SW480 (cell line): ENCODE measurements around the gene HS3ST3A1.

Experiments
- DNase-seq: peaks from one replicate; pipeline ENCODE4 v3.0.0-alpha.2; 2016; ENCODE audit warnings: low spot score

The HS3ST3A1 gene

DNA sequence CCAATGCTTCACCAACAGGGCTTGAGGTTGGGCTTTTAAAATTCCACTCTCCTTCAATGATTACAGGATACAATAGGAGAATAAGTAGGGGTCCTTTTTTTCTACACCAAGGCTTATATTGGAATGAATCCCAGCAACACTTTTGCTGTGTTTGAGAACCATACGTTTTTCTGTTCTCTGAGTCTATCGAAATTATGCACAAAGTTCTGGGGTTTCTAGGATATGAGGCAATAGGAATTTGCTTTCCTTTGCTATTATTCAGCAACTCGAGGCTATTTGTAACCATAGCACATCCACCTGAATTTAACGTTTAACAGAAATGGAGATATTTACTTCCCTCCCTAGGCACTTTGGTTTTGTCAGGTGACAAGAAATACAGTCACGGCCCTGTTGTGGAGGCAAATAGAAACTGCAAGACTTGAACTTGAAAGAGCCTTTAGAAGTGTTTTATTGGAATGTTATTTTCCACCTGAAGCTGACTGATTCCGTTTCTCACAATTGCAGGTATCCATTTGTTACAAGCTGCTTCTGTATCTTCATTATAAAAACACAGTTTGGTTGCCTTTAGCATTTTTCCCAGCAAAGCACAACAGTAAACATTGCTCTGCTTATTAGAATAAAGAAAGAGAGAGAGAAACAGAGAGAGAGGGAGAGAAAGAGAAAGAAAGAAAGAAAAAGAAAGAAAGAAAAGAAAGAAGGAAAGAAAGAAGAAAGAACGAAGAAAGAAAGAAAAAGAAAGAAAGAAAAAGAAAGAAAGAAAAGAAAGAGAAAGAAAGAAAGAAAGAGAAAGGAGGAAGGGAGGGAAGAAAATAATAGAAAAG lies 109.6 kb downstream of the HS3ST3A1 start:
- no peak for DNase-seq

DNA sequence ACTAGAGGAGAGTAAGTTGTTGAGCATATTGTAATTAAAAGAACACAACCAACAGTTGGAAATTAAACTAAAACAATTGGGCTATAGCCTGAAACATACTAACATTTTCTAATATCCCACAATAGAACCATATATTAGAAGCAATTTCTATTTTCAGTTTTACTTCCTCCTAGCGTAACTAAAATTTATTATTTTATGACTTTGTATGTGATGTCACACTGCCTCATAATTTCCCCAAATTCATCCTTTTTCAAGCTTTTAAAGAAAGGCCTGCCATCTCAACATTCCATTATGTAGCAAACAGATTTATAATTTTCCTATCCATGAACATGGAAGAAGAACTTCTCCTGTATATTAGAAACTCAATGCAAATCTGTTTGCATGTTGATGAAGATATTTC lies 110.2 kb downstream of the HS3ST3A1 start:
- no peak for DNase-seq

DNA sequence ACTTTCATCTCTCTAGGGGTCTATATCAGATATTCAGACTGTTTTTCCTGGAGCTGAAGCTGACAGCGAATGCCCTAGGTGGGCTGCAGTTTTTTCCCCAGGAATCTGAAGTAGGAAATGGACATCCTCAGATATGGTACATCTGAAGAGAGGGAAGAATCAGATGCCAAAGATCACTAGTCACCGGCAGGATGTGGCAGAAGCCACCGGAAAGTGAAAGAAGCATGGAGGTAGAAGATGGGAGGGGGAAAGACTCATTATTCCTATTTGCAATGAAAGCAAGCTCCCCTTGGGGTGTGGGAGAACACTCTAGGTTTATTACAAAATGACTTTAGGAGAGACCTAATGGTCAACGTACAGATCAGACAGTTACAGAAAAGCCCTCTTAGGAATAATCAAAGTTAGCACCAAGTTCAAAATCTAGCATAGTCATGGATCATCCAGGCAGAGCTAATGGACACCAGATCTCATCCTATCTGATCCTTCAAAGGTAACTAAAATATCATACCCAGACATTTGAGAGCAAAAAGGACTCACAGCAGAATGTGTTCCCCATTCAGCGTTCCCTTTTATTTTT lies 110.7 kb downstream of the HS3ST3A1 start:
- no peak for DNase-seq

- no peak for DNase-seq
These were observed 111.3 kb downstream of the HS3ST3A1 start for GRCh38 chr17:13490427-13490826.

- DNase-seq: no peak
These were observed 116.4 kb downstream of the HS3ST3A1 start for GRCh38 chr17:13485327-13485726.

- no peak for DNase-seq
These were observed 117.7 kb downstream of the HS3ST3A1 start for GRCh38 chr17:13484020-13484419.

DNA sequence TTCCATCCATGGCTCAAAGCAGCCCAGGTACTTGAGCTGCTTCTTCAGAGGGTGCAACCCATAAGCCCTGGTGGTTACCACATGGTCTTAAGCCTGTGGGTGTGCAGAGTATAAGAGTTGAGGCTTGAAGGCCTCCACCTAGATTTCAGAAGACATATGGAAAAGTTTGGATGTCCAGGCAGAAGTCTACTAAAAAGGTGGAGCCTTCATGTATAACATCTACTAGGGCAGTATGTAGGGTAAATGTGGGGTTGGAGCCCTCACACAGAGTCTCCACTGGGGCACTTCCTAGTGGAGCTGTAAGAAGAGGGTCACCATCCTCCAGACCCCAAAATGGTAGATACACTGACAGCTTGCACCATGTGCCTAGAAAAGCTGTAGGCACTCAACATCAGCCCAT lies 120.9 kb downstream of the HS3ST3A1 start:
- no peak for DNase-seq

DNA sequence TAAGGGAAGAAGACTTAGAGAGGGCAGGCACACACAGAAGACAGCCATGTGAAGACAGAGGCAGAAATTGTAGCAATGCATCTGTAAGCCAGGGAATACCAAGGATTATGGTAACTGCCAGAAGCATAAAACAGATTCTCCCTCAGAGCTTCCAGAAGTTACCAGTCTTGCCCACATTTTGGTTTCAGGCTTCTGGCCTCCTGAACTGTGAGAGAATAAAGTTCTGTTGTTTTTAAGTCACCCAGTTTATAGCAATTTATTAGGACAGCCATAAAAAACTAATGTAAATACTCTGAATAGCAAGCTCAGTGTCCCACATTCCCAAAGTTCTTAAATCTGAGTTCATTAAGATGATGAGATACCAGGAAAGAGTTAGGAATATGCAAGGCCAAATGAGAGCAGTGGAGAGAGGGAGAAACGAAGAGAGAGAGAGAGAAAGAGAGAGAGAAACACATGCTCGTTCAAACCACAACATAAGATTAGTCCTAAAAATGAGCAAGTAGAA lies 123.4 kb downstream of the HS3ST3A1 start:
- no peak for DNase-seq

DNA sequence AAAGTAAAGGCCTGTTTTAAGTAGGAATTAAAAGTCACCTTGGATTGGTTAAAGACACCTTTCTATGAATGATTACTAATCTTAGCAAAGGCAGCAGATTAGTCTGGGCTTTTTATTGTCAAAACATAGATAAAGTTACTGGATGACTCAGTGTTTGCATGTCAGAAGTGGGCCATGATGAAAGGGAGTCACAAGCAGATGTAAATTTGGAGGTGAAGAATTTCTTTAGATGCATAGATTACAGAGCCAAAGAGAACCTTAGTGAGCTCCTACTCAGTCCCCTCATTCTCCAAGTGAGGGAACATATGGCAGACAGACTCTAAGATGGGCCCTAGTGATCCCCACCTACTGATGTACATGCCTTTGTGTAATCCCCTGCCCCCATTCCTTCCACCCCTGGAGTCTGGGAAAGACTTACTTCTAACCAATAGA lies 124.5 kb downstream of the HS3ST3A1 start:
- no peak for DNase-seq

GRCh38 chr17:13476720-13477119 lies 125.0 kb downstream of the HS3ST3A1 start:
- DNase-seq: no peak

DNA sequence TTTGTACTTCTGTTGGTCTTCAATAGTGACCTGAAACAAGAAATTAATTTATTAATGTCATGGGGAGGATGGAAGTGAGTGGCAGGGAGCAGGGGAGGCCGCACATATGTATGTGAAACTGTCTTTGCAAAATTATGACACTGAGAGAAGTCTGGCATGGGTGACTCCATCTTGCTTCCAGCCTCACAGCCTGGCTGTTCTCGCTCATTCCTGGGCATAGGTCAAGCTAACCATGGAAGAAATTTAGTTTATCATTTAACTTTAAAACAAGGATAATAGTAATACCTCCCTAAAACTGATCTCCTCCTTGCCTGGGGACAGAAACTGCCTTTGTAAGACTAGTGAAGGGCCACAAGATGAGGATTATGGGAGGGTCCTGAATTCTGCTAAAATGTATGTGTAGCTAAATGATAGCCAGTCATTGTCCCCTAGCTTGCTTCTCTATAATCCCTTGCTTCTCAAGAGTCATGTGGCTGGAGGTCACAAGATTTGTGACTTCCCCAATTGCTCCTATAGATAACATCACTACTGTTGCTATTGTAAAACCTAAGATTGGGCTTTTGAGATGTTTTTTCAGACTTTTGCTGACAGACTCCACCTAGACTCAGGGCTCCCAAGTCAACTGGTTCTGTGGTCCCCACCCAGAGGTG lies 126.0 kb downstream of the HS3ST3A1 start:
- no peak for DNase-seq

DNA sequence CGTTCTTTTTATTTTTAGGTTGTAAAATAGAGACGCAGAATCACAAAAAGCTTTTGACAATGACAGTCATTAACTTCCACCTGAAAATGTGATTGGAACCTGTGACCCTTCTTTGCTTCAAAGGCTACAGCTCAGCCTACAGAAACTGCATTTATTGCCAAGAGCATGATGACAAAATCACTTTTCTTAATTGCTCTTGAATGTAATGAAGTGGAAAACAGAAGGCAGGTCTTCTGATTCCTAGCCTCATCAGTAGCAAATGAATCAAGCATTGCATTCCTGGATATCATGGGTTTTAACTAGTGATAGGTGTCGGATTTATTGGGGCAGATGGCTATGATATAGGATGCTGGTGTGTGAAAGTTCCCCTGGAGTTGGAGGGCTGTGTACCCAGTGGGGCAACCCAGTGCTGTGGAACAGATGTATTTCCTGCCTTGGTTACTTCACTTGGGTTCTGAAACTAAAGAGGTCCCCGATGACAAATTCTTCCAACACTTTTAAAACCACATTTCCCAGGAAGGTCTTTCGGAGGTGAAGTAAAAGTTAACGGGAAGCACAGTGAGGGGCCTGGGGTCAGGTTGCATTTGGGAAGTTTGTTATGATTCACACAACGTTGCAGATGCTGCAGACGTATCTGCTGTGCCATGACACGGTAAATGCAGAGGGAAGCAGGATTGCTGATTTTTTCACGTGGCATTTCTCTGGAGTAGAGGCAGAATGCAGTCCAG lies 127.5 kb downstream of the HS3ST3A1 start:
- no peak for DNase-seq

DNA sequence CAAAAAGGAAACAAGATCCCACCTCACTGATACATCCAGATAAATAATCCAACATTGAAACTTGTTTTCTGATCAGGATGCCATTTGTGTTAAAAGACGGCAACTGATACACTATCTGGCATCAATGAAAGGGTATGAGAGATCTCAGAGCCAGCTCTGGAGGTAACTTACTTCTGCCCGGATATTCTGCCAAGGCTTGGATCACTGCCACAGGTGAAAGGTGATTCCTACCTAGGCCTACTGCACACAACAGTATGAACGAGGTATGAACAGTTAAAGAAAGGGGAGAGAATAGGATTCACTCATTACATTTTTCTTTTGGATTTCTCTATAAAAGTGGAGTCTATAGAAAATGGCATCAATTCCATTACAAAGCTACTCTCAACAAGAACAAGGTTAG lies 136.1 kb downstream of the HS3ST3A1 start:
- no peak for DNase-seq

GRCh38 chr17:13462673-13463124 lies 139.0 kb downstream of the HS3ST3A1 start:
- DNase-seq: no peak

DNA sequence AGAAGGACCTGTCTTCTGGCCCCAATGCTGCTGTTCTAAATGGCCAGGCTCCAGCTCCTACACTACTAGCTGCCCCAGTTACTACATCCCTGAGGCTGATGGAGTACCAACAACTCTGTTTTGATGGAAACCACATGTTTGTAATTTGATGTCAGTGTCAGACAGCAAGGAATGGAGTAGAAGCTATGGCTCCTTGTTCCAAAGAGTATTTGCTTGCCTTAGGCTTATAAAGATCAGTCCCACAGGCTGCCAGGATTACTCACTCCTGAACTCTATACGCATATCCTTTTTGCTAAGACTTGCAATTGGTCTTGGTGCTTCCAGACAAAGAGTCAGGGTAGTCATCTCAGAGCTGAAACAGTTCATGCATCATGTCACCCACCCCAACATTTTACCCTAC lies 139.6 kb downstream of the HS3ST3A1 start:
- DNase-seq: no peak

DNA sequence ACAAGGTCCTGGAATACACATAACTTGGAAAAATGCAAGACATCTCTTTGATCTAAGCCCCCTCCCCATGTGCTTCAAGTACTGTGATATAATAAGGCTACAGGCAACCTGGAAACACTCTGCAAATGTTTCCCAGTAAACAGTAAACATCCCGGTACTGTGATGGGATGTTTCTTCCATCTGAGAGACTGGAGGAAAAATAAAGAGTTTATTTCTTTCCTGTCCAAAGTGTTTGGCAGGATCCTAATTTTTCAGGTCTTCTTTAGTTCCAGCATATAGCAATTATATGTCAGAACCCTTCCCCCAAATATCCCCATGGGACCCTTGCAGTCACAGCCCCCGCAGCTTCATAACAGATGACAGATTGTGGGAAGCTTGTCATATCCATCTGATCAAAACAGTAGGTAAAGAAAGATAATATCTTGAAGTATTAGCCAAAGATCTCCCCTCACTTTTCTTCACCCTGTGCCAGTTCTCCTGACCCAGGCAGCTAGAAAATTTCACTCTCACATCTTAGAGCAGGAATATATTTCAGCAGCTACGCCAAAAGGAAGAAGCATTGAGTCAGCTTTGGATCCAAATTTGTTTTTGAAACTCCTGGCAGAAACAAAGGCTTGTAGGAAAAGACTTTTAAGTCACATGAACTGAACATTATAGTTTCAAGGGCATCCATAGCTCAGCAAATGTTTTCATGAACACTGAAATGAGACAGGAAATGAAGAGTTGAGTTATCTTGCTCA lies 141.3 kb downstream of the HS3ST3A1 start:
- no peak for DNase-seq

DNA sequence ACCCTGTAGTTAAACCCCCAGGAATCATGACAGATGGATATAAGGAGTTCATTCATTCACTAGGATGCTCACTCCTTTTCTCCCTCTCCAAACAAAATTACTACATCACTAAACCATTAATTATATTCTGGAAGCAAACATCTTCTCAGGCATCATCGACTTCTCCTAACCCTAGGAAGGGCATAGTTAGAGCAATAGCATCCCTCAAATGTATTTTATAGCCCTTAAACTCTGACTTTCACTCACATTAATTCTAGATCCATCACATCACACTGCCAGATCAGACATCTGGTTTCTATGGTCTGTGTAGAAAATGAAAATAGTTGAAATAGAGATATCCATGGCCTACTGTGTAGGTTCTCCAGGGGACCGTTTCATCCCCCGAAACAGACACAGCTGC lies 143.9 kb downstream of the HS3ST3A1 start:
- no peak for DNase-seq
